ENCODE results near the gene INPP4A. TPM values are rescaled to one million over a fixed set of nuclear protein-coding genes. Genes with fewer than 3 reads are reported as not detected.

INPP4A gene
- total RNA-seq, 2 experiments from 2014 or later, result 40.5 to 41.7 TPM

GRCh38 chr2:98457045-98457696 is 12.5 kb downstream of the INPP4A start:
- ChIA-PET CTCF (interaction anchor here (1.0 to 2.0 kb wide), 4 partner anchors 9 to 31 kb away, joined by 4 to 8 read pairs (median 5); no protein-coding TSS in a partner anchor), POLR2A (interaction anchor here (0.6 kb wide), 1 partner anchor 18 kb away, joined by 4 read pairs; no protein-coding TSS in a partner anchor)

GRCh38 chr2:98458207-98458606 is 13.5 kb downstream of the INPP4A start:
- ChIA-PET POLR2A (interaction anchor here (0.7 kb wide), 2 partner anchors 12 to 18 kb away, joined by 3 read pairs; no protein-coding TSS in a partner anchor), CTCF (interaction anchor here (0.6 to 2.0 kb wide), 4 partner anchors 10 to 235 kb away, joined by 4 to 8 read pairs (median 5); no protein-coding TSS in a partner anchor)

- CTCF ChIA-PET, result interaction anchor here (0.6 to 2.0 kb wide), 4 partner anchors 11 to 234 kb away, joined by 3 to 8 read pairs (median 4); no protein-coding TSS in a partner anchor
- POLR2A ChIA-PET, result interaction anchor here (0.7 kb wide), 1 partner anchor 12 kb away, joined by 3 read pairs; no protein-coding TSS in a partner anchor
These were observed 14.2 kb downstream of the INPP4A start for GRCh38 chr2:98458667-98459380.

GRCh38 chr2:98459496-98460175 is 15.0 kb downstream of the INPP4A start:
- POLR2A ChIA-PET, result no interaction called here

GRCh38 chr2:98460573-98461497 is 16.2 kb downstream of the INPP4A start:
- ChIA-PET POLR2A (interaction anchor here (0.6 kb wide), 1 partner anchor 10 kb away, joined by 3 read pairs; no protein-coding TSS in a partner anchor), CTCF (interaction anchor here (1.2 to 1.4 kb wide), 3 partner anchors 9 to 19 kb away, joined by 3 to 5 read pairs (median 4); no protein-coding TSS in a partner anchor)

More at GRCh38 chr2:98459496-98460175, 15.0 kb downstream of the INPP4A start:
- CTCF ChIA-PET, result interaction anchor here (0.9 kb wide), 1 partner anchor 13 kb away, joined by 3 read pairs; no protein-coding TSS in a partner anchor

- ChIA-PET CTCF (interaction anchor here (0.7 to 1.4 kb wide), 4 partner anchors 8 to 174 kb away, joined by 3 to 5 read pairs (median 4); no protein-coding TSS in a partner anchor), POLR2A (interaction anchor here (0.6 kb wide), 1 partner anchor 9 kb away, joined by 3 read pairs; no protein-coding TSS in a partner anchor)
These were observed 16.9 kb downstream of the INPP4A start for GRCh38 chr2:98461498-98462049.

- ChIA-PET POLR2A (interaction anchor here (0.9 to 2.6 kb wide), 2 partner anchors 16 to 21 kb away, joined by 3 to 10 read pairs; no protein-coding TSS in a partner anchor), CTCF (interaction anchor here (1.0 to 3.4 kb wide), 5 partner anchors 10 to 88 kb away, joined by 3 to 18 read pairs (median 6); no protein-coding TSS in a partner anchor)
These were observed 18.4 kb downstream of the INPP4A start for GRCh38 chr2:98463081-98463481.

GRCh38 chr2:98463551-98463971 is 18.9 kb downstream of the INPP4A start:
- POLR2A ChIA-PET, result interaction anchor here (0.9 to 2.6 kb wide), 2 partner anchors 17 to 20 kb away, joined by 3 to 10 read pairs; no protein-coding TSS in a partner anchor

GRCh38 chr2:98463988-98464771 is 19.5 kb downstream of the INPP4A start:
- ChIA-PET POLR2A (interaction anchor here (2.6 kb wide), 1 partner anchor 17 kb away, joined by 10 read pairs; no protein-coding TSS in a partner anchor), CTCF (interaction anchor here (0.9 to 3.4 kb wide), 8 partner anchors 10 to 87 kb away, joined by 3 to 18 read pairs (median 3); partner anchors contain the start of gene INPP4A)

More at GRCh38 chr2:98463551-98463971, 18.9 kb downstream of the INPP4A start:
- CTCF ChIA-PET, result interaction anchor here (0.9 to 3.4 kb wide), 6 partner anchors 11 to 87 kb away, joined by 3 to 18 read pairs (median 4); no protein-coding TSS in a partner anchor

GRCh38 chr2:98464772-98465310 is 20.2 kb downstream of the INPP4A start:
- ChIA-PET CTCF (interaction anchor here (0.8 to 3.4 kb wide), 5 partner anchors 9 to 20 kb away, joined by 3 to 18 read pairs (median 3); partner anchors contain the start of gene INPP4A), POLR2A (interaction anchor here (2.6 kb wide), 1 partner anchor 18 kb away, joined by 10 read pairs; no protein-coding TSS in a partner anchor)

- ChIA-PET CTCF (interaction anchor here (0.8 to 3.4 kb wide), 6 partner anchors 8 to 21 kb away, joined by 3 to 18 read pairs (median 3); partner anchors contain the start of gene INPP4A), POLR2A (no interaction called here)
These were observed 21.0 kb downstream of the INPP4A start for GRCh38 chr2:98465456-98466226.

- CTCF ChIA-PET, result no interaction called here
- POLR2A ChIA-PET, result no interaction called here
These were observed 22.5 kb downstream of the INPP4A start for GRCh38 chr2:98467082-98467536.

- ChIA-PET POLR2A (no interaction called here), CTCF (interaction anchor here (1.2 kb wide), 1 partner anchor 17 kb away, joined by 3 read pairs; no protein-coding TSS in a partner anchor)
These were observed 23.0 kb downstream of the INPP4A start for GRCh38 chr2:98467652-98468051.

GRCh38 chr2:98468621-98469236 is 24.1 kb downstream of the INPP4A start:
- ChIA-PET POLR2A (interaction anchor here (0.8 to 1.2 kb wide), 2 partner anchors 11 to 65 kb away, joined by 3 to 8 read pairs; no protein-coding TSS in a partner anchor), CTCF (interaction anchor here (0.7 to 1.2 kb wide), 4 partner anchors 11 to 19 kb away, joined by 3 to 5 read pairs (median 3); no protein-coding TSS in a partner anchor)

All from activated CD8-positive, alpha-beta memory T cell treated with anti-CD3 and anti-CD28 coated beads for 36 hours (primary cell).